Choroid plexus epithelial cell (primary cell): ENCODE data around the gene GARNL3.

Source experiments
- DNase-seq: peaks from one replicate; pipeline ENCODE4 v3.0.0-alpha.2; 2010; ENCODE audit warnings: low read depth
- H3K4me3 ChIP-seq: 2 replicates; pipeline ENCODE4 v1.5.1; 2011; ENCODE audit warnings: low read depth, mild to moderate bottlenecking, control low read depth, low read length, moderate library complexity
- CTCF ChIP-seq: conservative IDR thresholded peaks from 2 replicates; pipeline ENCODE4 v1.5.1; 2011; ENCODE audit warnings: low read depth, mild to moderate bottlenecking, control low read depth, inconsistent platforms, low read length, moderate library complexity

The GARNL3 gene

DNA sequence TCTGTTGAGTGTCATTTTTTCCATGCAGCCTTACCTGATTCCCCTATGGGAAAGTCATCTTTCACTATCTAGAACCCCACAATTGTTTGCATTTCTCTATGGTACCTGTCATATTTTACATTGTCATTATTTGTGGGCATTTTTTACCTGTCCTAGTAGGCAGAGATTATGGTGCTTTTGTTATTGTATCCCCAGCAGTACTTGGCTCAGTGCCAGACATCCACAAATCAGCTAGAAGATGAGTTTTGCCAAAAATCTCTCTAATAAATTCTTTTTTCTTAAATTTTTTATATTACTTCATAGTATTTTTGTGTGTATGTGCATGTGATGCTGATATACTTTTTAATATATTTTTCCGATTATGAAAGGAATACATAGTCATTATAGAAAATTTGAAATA lies 13.2 kb downstream of the GARNL3 start:
- no peak overlapping the region for H3K4me3 ChIP-seq
- no peak for TF ChIP-seq CTCF
- no peak for DNase-seq

GRCh38 chr9:127278372-127278771 lies 13.8 kb downstream of the GARNL3 start:
- DNase-seq, result no peak
- no peak for TF ChIP-seq CTCF

GRCh38 chr9:127279717-127280285 lies 15.2 kb downstream of the GARNL3 start:
- no peak for DNase-seq
- H3K4me3 ChIP-seq, result no peak overlapping the region
- TF ChIP-seq CTCF, result no peak

More at GRCh38 chr9:127278372-127278771, 13.8 kb downstream of the GARNL3 start:
- H3K4me3 ChIP-seq, result no peak overlapping the region

GRCh38 chr9:127280880-127281660 lies 16.5 kb downstream of the GARNL3 start:
- TF ChIP-seq CTCF, result no peak
- no peak for DNase-seq
- H3K4me3 ChIP-seq, result no peak overlapping the region

DNA sequence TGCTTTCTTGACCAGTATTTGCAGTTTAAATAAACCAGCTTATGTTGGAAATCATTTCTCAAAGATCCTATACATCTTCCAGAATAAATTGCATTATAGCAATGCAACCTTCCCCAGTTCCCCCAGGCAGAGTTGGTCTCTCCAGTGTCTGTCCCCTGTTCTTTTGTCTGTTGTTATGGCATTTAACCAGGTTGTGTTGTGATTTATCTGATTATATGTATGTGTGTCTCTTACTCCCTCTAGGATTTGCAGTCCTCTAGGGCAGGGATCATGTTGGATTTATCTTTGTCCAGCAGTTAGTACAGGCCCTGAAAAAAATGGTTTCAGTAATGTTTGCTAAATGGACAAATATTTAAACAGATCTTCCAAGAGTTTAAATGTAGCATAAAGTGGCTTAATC lies 17.3 kb downstream of the GARNL3 start:
- no peak for TF ChIP-seq CTCF
- no peak for DNase-seq

DNA sequence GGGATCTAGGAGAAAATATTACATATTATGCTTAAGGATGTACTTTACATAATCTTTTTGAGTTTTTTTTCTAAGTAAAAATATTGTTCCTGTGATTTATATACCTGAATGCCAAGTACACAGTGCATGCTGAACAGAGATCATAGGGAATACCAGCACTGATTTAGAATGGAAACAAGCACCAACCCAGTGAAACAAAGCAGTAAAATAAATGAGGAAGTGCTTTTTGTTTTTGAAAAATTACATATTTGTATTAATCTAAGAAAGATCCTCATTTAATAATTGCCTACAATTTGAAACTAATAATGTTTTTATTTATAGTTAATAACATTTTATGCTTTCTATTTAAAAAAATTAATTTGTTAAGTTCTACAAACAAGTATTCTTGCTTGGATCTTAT lies 18.0 kb downstream of the GARNL3 start:
- no peak for TF ChIP-seq CTCF
- no peak for DNase-seq

More for the DNA sequence above, 17.3 kb downstream of the GARNL3 start:
- no peak overlapping the region for H3K4me3 ChIP-seq

GRCh38 chr9:127283135-127283534 lies 18.6 kb downstream of the GARNL3 start:
- no peak for TF ChIP-seq CTCF
- H3K4me3 ChIP-seq, result no peak overlapping the region
- DNase-seq, result no peak

More for the DNA sequence above, 18.0 kb downstream of the GARNL3 start:
- H3K4me3 ChIP-seq, result no peak overlapping the region
